NCI-H2196 treated with DMSO at 0.1 percent for 48 hours (cell line): ENCODE data around the gene SPOUT1.
"Not testable (repeated sequence)": the region's sequence is repeated elsewhere in the genome, so short reads cannot be mapped to it uniquely, and the experiment has no call there.

Source experiments
- DNase-seq: peaks from one replicate; lab custom pipeline; 2025; ENCODE audit not compliant: unreplicated experiment; lab: John Stamatoyannopoulos, UW

The SPOUT1 gene

DNA sequence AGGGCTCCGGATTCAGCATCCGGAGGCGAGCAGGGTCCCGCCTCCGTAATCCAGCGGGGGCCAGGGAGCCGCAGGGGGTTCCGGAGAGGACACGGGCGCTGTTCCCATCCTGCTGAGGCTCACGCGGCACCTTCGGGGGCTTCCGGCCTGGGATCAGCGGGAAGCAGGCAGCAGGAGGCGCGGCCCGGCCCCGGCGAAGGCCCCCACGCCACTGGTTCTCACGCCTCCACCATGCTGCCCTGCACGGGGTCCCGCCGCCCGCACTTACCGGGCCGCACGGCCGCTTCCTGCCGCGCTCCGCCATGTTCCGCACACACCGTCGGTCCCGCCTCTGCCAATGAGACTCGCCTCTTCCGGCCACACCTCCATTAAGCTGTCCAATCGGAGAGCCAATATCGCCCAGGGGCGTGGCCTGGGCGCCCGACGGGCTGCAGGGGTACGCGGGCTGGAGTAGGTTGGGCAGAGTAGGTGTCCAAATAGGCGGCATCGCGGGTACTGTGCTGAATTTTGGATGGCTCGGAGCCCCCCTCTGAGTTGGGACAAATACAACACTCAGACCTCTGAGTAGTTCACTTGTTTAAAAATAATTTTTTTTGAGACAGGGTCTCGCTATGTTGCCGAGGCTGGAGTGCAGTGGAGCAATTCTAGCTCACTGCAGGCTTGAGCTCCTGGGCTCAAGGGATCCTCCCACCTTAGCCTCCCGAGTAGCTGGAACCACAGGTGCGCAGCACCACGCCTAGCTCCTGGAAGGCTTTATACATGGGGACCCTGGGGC lies at the start of gene SPOUT1:
Gene SPOUT1, minus strand, starts transcription at position 318 of the 775 bp plus-strand sequence. Its CDS starts 14 bp downstream, at position 304.
- DNase-seq: peak; percentile 82

DNA sequence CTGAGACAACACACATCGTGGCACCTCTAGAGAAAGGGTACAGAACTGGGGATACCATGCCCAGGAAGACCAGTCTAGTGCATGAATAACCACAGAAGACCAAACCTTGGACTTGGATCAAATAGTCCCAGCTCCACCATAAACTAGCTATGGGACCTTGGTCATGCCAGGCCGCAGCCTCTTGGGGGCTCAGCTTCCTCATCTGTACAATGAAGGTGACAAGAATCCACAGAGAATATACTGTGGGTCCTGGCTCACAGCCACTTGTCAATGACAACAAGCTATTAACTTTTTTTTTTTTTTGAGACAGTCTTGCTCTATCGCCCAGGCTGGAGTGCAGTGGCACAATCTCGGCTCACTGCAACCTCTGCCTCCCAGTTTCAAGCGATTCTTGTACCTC lies 48.3 kb upstream of the SPOUT1 start:
- DNase-seq: no peak

GRCh38 chr9:128870941-128871265 lies 41.3 kb upstream of the SPOUT1 start:
- DNase-seq: not testable (repeated sequence)

DNA sequence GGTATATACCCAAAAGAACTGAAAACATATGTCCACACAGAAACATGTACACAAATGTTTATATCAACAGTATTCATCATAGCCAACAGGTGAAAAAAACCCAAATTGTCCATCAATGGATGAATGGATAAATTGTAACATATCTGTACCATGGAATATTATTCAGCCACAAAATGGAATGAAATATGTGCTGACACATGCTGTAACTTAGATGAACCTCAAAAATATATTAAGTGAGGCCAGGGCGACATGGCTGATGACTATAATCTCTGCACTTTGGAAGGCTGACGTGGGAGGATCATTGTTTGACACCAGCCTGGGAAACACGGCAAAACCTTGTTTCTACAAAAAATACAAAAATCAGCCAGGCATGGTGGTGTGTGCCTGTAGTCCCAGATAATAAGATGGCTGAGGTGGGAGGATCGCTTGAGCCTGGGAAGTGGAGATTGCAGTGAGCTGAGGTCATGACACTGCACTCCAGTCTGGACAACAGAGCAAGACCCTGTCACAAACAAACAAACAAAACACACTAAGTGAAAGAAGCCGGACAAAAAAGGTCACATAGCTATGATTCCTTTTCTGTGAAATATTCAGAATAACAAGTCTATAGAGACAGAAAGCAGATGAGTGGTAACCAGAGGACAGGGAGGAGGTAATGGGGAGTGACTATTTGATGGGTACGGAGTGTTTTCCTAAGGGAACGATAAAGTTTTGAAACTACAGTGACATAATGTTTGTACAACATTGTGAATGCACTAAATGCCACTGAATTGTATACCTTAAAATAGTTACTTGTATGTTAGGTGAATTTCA lies 40.7 kb upstream of the SPOUT1 start:
- DNase-seq: no peak

GRCh38 chr9:128863647-128864046 lies 34.1 kb upstream of the SPOUT1 start:
- DNase-seq: peak; percentile 35

DNA sequence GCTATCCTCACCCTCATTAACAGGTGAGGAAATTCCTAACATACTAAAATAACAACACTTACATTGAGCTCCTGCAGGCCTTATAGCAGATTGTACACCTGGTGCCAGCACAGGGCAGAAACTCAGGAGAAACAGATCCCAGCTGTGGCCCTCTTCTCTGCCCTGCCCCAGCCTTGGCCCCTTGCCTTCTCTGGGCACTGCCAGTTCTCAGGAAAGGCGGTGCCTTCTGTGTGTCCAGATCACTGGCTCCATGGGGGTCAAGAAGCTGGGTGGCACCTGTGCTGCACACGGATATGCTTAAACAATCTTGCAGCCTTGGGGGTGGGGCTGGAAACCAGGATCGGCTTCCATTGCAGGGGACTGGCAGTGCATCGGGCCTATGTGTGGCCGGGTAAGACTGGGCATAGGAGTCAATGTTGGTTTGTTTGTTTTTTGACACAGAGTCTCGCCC lies 32.8 kb upstream of the SPOUT1 start:
- DNase-seq: peak; percentile 62

GRCh38 chr9:128861501-128861900 lies 31.9 kb upstream of the SPOUT1 start:
- no peak for DNase-seq

DNA sequence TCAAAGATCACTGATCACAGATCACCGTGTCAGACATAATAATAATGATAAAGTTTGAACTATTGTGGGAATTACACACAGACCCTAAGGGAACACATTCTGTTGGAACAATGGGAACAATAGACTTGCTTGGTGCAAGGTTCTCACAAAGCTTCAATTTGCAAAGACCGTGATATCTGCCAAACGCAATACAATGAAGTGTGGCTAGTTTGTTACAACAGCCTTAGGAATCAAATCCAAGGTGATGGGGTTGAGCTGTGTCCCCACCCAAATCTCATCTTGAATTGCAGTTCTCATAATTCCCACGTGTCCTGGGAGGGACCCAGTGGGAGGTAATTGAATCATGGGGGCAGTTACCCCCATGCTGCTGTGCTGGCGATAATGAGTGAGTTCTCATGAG lies 31.3 kb upstream of the SPOUT1 start:
- no peak for DNase-seq

DNA sequence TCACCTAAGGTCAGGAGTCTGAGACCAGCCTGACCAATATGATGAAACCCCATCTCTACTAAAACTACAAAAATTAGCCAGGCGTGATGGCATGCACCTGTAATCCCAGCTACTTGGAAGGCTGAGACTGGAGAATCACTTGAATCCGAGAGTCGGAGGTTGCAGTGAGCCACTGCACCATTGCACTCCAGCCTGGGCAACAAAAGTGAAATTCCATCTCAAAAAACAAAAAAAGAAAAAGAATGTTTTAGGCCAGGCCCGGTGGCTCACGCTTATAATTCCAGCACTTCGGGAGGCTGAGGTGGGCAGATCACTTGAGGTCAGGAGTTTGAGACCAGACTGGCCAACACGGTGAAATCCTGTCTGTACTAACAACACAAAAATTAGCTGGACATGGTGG lies 28.9 kb upstream of the SPOUT1 start:
- not testable (repeated sequence) for DNase-seq

GRCh38 chr9:128854454-128854853 lies 24.9 kb upstream of the SPOUT1 start:
- DNase-seq: not testable (repeated sequence)

- DNase-seq: not testable (repeated sequence)
Observed at GRCh38 chr9:128852646-128853045, 23.1 kb upstream of the SPOUT1 start.

DNA sequence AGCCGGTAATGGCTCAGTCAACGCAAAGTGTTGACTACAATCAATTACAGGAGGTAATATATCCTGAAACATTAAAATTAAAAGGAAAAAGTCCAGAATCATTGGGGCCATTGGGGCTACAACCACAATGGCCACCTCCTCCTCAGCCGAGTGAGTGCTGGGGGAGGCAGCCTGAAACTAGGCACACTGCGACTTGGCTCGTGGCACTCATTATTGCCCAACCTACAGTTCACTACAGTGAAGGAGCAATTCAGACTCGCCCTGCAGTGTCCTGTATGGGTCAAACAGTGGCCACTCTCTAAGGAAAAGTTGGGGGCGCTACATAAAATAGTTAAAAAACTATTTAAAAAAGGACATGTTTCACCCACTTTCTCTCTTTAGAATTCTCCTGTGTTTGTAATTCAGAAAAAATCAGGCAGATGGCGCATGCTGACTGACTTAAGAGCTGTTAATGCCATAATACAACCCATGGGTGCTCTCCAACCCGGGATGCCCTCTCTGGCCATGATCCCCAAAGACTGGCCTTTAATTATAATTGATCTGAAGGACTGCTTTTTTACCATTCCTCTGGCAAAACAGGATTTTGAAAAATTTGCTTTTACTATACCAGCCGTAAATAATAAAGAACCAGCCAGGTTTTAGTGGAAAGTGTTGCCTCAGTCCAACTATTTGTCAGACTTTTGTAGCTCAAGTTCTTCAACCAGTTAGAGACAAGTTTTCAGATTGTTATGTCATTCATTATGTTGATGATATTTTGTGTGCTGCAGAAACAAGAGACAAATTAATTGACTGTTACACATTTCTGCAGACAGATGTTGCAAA lies 22.4 kb upstream of the SPOUT1 start:
- not testable (repeated sequence) for DNase-seq

DNA sequence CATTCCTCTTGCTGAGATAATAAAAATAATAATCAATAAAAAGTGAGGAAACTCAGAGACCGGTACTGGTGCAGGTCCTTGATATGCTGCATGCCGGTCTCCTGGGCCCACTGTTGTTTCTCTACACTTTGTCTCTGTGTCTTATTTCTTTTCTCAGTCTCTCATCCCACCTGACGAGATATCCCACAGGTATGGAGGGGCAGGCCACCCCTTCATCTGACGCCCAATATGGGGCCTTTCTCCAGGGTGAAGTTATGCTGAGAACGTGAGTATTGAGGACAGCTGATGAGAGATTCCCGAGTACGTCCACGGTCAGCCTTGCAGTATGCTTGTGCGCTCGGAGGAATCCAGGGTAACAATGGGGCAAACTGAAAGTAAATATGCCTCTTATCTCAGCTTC lies 21.4 kb upstream of the SPOUT1 start:
- DNase-seq: not testable (repeated sequence)

GRCh38 chr9:128847803-128848202 lies 18.2 kb upstream of the SPOUT1 start:
- no peak for DNase-seq

DNA sequence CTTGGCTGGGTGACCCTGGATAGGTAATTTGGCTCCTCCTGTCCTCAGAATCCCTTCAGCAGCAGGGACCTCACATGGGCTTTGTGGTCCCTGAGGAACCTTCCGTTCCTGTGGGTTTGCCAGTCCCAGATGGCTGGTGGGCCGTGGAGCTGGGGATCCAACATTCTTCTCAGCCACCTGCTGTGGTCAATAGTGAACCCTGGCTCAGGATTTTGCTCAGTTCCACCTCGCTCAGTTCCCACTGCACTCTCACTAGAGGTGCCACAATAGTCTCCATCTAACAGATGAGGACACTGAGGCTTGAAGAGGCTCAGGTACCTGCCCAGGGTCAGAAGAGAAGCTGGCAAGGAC lies 17.1 kb upstream of the SPOUT1 start:
- no peak for DNase-seq

DNA sequence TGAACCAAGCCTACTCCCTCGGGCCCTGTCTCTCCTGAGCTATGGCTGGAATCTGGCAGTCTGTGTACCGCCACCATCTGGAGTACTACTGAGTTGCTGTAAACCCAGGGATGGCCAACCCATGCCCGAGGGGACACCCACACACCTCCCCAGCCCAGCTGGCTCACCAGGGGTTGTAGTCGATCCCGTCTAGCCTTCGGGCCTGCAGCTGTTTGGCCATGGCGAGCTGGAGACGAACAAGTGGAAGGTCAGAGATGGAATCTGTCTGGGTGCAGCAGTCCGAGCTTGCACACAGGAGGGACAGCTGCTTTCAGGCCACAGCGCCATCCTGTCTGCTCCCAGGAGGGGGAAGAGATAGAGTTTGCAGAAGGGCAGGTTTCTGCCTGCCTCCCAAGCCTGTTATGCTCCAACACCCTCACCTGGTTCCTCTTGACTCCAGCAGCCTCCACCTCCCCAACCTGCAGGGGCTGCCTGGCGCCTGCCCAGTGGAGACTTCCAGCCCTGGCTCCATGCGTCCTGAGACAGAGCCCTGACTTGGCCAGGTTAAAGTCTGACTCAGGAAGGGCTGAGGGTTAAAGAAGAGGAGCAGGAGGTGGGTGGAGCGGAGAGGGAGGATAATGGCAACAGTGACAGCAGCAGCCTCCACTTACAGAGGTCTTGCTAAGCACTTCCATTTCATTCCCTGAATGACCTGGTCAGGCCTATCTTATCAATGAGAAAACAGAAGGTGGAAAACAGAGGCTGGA lies 15.8 kb upstream of the SPOUT1 start:
- DNase-seq: peak; percentile 90

GRCh38 chr9:128843171-128843570 lies 13.6 kb upstream of the SPOUT1 start:
- DNase-seq: not testable (repeated sequence)

DNA sequence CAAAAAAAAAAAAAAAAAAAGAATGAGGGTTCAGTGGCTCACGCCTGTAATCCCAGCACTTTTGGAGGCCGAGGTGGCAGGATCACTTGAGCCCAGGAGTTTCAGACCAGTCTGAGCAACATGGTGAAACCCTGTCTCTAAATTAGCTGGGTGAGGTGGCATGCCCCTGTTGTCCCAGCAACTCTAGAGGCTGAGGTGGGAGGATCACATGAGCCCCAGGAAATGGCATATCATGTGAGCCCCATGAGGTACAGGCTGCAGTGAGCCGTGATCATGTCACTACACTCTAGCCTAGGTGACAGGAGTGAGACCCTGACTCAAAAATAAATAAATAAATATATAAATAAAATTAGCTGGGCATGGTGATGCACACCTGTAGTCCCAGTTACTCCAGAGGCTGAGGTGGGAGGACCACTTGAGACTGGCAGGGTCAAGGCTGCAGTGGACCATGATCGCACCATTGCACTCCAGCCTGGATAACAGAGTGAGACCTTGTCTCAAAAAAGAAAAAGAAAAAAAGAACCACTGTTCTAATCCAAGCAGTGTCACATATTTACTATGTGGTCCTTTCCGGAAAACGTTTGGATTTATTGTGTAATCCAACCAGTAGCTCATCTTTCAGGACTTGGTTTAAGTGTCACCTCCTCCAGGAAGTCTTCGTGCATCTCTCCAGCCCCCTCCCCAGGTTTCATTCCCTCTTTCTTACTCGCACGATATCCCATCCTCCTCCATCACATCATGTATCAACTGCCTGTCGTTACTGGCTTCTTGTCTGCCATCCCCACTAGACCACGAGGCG lies 12.3 kb upstream of the SPOUT1 start:
- no peak for DNase-seq

DNA sequence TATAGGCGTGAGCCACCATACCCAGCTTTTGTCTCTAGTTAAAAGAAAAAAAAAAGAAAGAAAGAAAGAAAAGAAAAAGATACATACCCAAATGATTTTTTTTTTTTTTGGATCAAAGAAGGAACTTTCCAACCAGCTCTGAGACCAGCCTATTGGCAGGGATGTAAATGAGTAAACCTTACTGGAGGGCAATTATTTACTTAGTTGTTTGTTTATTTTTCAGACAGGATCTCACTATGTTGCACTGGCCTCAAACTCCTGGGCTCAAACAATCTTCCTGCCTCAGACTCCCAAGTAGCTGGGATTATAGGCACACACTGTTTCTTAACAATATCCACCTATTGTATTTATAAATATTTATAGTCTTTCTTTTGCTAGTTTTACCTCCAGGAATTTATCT lies 10.9 kb upstream of the SPOUT1 start:
- DNase-seq: no peak

DNA sequence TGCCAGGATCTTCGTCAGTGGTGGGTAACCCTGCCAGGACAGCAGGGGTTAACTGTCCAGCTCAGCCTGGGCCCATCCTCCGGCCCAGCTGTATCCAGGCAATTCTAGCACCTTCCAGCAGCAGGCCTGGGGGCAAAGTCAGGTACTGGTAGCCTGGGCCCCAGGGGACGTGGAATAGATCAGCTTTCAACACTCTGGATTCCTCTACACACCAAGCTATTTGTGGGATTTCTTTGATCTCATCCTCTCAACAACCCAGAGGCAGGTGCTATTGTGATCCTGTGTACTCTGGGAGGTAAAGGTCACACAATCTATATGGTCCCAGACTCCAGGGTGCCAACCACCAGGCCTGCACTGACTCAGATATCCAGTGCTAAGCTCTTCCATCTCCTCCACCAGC lies 8.7 kb upstream of the SPOUT1 start:
- no peak for DNase-seq
